GM12872 (cell line): Measurements from ENCODE around the gene LUC7L3.

Source experiments
- TF ChIP-seq, protein P1 (sequence below): IDR thresholded peaks from 3 replicates; pipeline ENCODE4 v1.5.1; 2011; ENCODE audit warnings: low read depth, mild to moderate bottlenecking, low read length, moderate library complexity; ENCODE audit not compliant: insufficient read depth

LUC7L3 gene

DNA sequence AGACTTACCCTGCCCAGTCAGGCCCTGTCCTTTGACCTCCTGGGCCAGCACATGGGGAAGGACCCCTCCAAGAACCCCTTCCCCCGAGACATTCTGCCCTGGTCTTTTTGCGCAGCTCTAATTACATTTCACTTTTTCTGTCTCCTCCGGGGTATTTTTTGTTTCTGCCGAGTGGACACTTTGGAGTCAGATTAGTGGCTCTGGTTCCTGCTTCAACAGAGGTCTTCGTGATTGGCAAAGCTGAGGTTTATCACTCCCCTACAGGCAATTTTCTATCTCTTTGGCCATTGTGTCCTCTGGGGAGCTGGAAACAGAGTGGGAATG lies 35.2 kb upstream of the LUC7L3 start:
- TF ChIP-seq, protein P1, sequence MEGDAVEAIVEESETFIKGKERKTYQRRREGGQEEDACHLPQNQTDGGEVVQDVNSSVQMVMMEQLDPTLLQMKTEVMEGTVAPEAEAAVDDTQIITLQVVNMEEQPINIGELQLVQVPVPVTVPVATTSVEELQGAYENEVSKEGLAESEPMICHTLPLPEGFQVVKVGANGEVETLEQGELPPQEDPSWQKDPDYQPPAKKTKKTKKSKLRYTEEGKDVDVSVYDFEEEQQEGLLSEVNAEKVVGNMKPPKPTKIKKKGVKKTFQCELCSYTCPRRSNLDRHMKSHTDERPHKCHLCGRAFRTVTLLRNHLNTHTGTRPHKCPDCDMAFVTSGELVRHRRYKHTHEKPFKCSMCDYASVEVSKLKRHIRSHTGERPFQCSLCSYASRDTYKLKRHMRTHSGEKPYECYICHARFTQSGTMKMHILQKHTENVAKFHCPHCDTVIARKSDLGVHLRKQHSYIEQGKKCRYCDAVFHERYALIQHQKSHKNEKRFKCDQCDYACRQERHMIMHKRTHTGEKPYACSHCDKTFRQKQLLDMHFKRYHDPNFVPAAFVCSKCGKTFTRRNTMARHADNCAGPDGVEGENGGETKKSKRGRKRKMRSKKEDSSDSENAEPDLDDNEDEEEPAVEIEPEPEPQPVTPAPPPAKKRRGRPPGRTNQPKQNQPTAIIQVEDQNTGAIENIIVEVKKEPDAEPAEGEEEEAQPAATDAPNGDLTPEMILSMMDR = no peak

- TF ChIP-seq, protein P1 = no peak
Measured at GRCh38 chr17:50684612-50685333, 34.6 kb upstream of the LUC7L3 start.

GRCh38 chr17:50685334-50685665 lies 34.1 kb upstream of the LUC7L3 start:
- TF ChIP-seq, protein P1 = no peak

- TF ChIP-seq, protein P1 = no peak
Measured at GRCh38 chr17:50685691-50686493, 33.5 kb upstream of the LUC7L3 start.

DNA sequence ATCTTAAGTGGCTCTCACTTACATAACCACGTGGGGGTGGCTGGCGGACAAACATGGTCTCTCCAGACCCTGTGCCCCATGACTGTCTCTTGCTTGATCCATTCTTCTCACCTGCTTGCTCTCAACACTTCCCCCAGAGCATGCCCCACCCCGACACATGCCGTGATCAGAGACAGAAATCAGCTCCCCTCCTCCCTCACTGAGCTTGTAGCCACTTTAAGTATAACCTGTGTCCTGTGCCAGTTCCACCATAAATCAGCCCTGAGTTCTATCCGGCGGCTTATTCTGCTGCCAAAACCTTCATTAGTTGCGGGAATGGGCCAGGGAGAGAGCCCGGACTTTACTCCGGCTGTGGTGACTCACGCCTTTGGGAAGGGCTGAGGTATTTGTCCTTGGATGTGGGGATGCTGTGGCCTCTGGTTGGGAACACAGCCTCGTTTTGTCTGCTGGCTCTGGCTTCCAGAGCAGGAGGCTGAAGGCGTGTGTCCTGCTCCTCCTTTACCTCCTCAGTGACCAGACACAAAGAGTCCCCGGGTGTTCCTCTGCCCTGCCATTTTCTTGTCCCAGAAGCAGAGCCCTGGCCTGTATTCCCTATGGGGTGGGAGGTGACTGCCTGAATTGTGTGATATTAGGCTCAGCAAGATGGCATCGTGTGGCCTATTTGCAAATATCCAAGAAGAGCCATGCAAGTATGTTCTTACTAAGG lies 32.8 kb upstream of the LUC7L3 start:
- TF ChIP-seq, protein P1 = no peak

GRCh38 chr17:50687200-50688066 lies 32.0 kb upstream of the LUC7L3 start:
- TF ChIP-seq, protein P1 = no peak
